ENCODE results near the gene RCCD1.
"Not testable (repeated sequence)": the region's sequence is repeated elsewhere in the genome, so short reads cannot be mapped to it uniquely, and the experiment has no call there.

RCCD1 gene

GRCh38 chr15:90917569-90917968 lies 37.1 kb upstream of the RCCD1 start:
- TF ChIP-seq CTCF (IDR thresholded peaks at IDR 0.05): no peak
- no peaks in the 10 kb centered on the region for H3K36me3 ChIP-seq (ENCODE audit: control insufficient read depth, insufficient read depth, low read length)
- no peak overlapping the region for H3K9ac ChIP-seq
- no peaks in the 10 kb centered on the region for H3K4me1 ChIP-seq
- H2AFZ ChIP-seq: no peak overlapping the region
- no peak overlapping the region for H3K27ac ChIP-seq
- H3K4me3 ChIP-seq (ENCODE audit: low read depth, low read length): no peak overlapping the region
- no peaks in the 10 kb centered on the region for H3K27me3 ChIP-seq (ENCODE audit: control insufficient read depth, insufficient read depth, low read length)
- no peaks in the 10 kb centered on the region for H3K79me2 ChIP-seq
- no peak overlapping the region for H3K4me2 ChIP-seq (ENCODE audit: low read length)
- H3K9me3 ChIP-seq (ENCODE audit: control insufficient read depth, low read length): no peaks in the 10 kb centered on the region

GRCh38 chr15:90918034-90918788 lies 36.5 kb upstream of the RCCD1 start:
- H3K27ac ChIP-seq: no peak overlapping the region
- H2AFZ ChIP-seq: no peak overlapping the region
- no peaks in the 10 kb centered on the region for H3K79me2 ChIP-seq
- H3K4me3 ChIP-seq (ENCODE audit: low read depth, low read length): no peak overlapping the region
- H3K27me3 ChIP-seq (ENCODE audit: control insufficient read depth, insufficient read depth, low read length): no peaks in the 10 kb centered on the region
- no peaks in the 10 kb centered on the region for H3K36me3 ChIP-seq (ENCODE audit: control insufficient read depth, insufficient read depth, low read length)
- H3K9ac ChIP-seq: no peak overlapping the region
- no peaks in the 10 kb centered on the region for H3K4me1 ChIP-seq
- H3K9me3 ChIP-seq (ENCODE audit: control insufficient read depth, low read length): no peaks in the 10 kb centered on the region
- no peak overlapping the region for H3K4me2 ChIP-seq (ENCODE audit: low read length)
- TF ChIP-seq CTCF (IDR thresholded peaks at IDR 0.05): no peak

- H3K9me3 ChIP-seq (ENCODE audit: control insufficient read depth, low read length): no peaks in the 10 kb centered on the region
- TF ChIP-seq CTCF (IDR thresholded peaks at IDR 0.05): no peak
- H3K36me3 ChIP-seq (ENCODE audit: control insufficient read depth, insufficient read depth, low read length): no peaks in the 10 kb centered on the region
- no peaks in the 10 kb centered on the region for H3K4me1 ChIP-seq
- H3K4me2 ChIP-seq (ENCODE audit: low read length): no peak overlapping the region
- H3K79me2 ChIP-seq: no peaks in the 10 kb centered on the region
- H3K9ac ChIP-seq: no peak overlapping the region
- no peak overlapping the region for H3K4me3 ChIP-seq (ENCODE audit: low read depth, low read length)
- no peaks in the 10 kb centered on the region for H3K27me3 ChIP-seq (ENCODE audit: control insufficient read depth, insufficient read depth, low read length)
- H3K27ac ChIP-seq: no peak overlapping the region
- H2AFZ ChIP-seq: no peak overlapping the region
Observed at GRCh38 chr15:90918835-90919234, 35.8 kb upstream of the RCCD1 start.

GRCh38 chr15:90921887-90922286 lies 32.8 kb upstream of the RCCD1 start:
- H3K27ac ChIP-seq: no peak overlapping the region
- no peaks in the 10 kb centered on the region for H3K27me3 ChIP-seq (ENCODE audit: control insufficient read depth, insufficient read depth, low read length)
- no peak for TF ChIP-seq CTCF (IDR thresholded peaks at IDR 0.05)
- H3K9me3 ChIP-seq (ENCODE audit: control insufficient read depth, low read length): no peaks in the 10 kb centered on the region
- H3K4me1 ChIP-seq: no peaks in the 10 kb centered on the region
- H2AFZ ChIP-seq: no peak overlapping the region
- H3K36me3 ChIP-seq (ENCODE audit: control insufficient read depth, insufficient read depth, low read length): no peaks in the 10 kb centered on the region
- H3K9ac ChIP-seq: no peak overlapping the region
- no peak overlapping the region for H3K4me3 ChIP-seq (ENCODE audit: low read depth, low read length)
- no peak overlapping the region for H3K4me2 ChIP-seq (ENCODE audit: low read length)
- no peaks in the 10 kb centered on the region for H3K79me2 ChIP-seq

- not testable (repeated sequence) for H3K4me2 ChIP-seq (ENCODE audit: low read length); H3K79me2 ChIP-seq; H3K27me3 ChIP-seq (ENCODE audit: control insufficient read depth, insufficient read depth, low read length); H3K9ac ChIP-seq; H3K4me3 ChIP-seq (ENCODE audit: low read depth, low read length); H2AFZ ChIP-seq; H3K9me3 ChIP-seq (ENCODE audit: control insufficient read depth, low read length); H3K27ac ChIP-seq; H3K36me3 ChIP-seq (ENCODE audit: control insufficient read depth, insufficient read depth, low read length); H3K4me1 ChIP-seq
Observed at GRCh38 chr15:90922712-90923322, 31.9 kb upstream of the RCCD1 start.

Measured in parathyroid adenoma (tissue), 2 donors.